SU-DHL-6 (cell line): ENCODE data around the gene TMEM92.

Source experiments
- H2AFZ ChIP-seq: fragments of 200-600 bp; sonication (generic); 2 replicates; pipeline ENCODE4 v1.6.1; 2014; ENCODE audit warnings: low read depth, mild to moderate bottlenecking, moderate library complexity, mixed read lengths, antibody characterized with exemption, low read length; ENCODE audit not compliant: severe bottlenecking
- H3F3A ChIP-seq: fragments of 200-600 bp; shearing (Covaris generic); 2 replicates; pipeline ENCODE4 v1.6.0; 2016; ENCODE audit warnings: antibody characterized with exemption, mild to moderate bottlenecking; ENCODE audit not compliant: insufficient read depth
- H3K27ac ChIP-seq: fragments of 200-600 bp; sonication (generic); 2 replicates; pipeline ENCODE4 v1.5.1; 2016; ENCODE audit warnings: low read depth, mild to moderate bottlenecking, low read length, moderate library complexity, mixed read lengths
- H3K27me3 ChIP-seq: fragments of 200-600 bp; sonication (generic), shearing (Covaris generic); 2 replicates; pipeline ENCODE4 v1.6.0; 2014; ENCODE audit warnings: mild to moderate bottlenecking, low read length
- H3K36me3 ChIP-seq: fragments of 200-600 bp; sonication (generic); 2 replicates; pipeline ENCODE4 v1.6.1; 2014; ENCODE audit warnings: mild to moderate bottlenecking, low read length, mixed read lengths
- H3K4me2 ChIP-seq: fragments of 300-600, 200-600 bp; shearing (Covaris generic), sonication (generic); 2 replicates; pipeline ENCODE4 v1.6.0; 2014; ENCODE audit warnings: low read length, low read depth, mild to moderate bottlenecking; ENCODE audit not compliant: poor library complexity, severe bottlenecking
- H3K4me3 ChIP-seq: fragments of 200-600 bp; sonication (generic); 2 replicates; pipeline ENCODE4 v1.5.1; 2014; ENCODE audit warnings: antibody characterized with exemption, low read length, mild to moderate bottlenecking, mixed read lengths; ENCODE audit not compliant: insufficient read depth, poor library complexity, severe bottlenecking
- H3K79me2 ChIP-seq: fragments of 200-600 bp; sonication (generic); 2 replicates; pipeline ENCODE4 v1.6.1; 2014; ENCODE audit warnings: mild to moderate bottlenecking, low read length, moderate library complexity; ENCODE audit not compliant: insufficient read depth
- H3K9ac ChIP-seq: fragments of 200-600 bp; sonication (generic); 2 replicates; pipeline ENCODE4 v1.7.0; 2014; ENCODE audit warnings: mild to moderate bottlenecking, low read length
- H3K9me2 ChIP-seq: fragments of 200-600 bp; sonication (generic); replicated peaks from 2 replicates; pipeline ENCODE4 v1.6.1; 2014; ENCODE audit warnings: low read length; ENCODE audit not compliant: insufficient read depth
- H3K9me3 ChIP-seq: fragments of 200-600 bp; sonication (generic); 2 replicates; pipeline ENCODE4 v1.6.1; 2014; ENCODE audit warnings: low read length, mixed read lengths; ENCODE audit not compliant: insufficient read depth
- H4K20me1 ChIP-seq: fragments of 200-600 bp; sonication (generic); 2 replicates; pipeline ENCODE4 v1.6.1; 2014; ENCODE audit warnings: low read depth, mild to moderate bottlenecking, antibody characterized with exemption, low read length, moderate library complexity, mixed read lengths
- EZH2phosphoT487 ChIP-seq: fragments of 200-600 bp; sonication (generic), shearing (Covaris generic); conservative IDR thresholded peaks from 2 replicates; pipeline ENCODE4 v1.6.1; 2018; ENCODE audit warnings: mild to moderate bottlenecking, antibody characterized with exemption, low read length, moderate library complexity, mixed read lengths
- TF ChIP-seq, protein P1 (sequence below): fragments of 200-600 bp; sonication (generic); IDR thresholded peaks from one replicate; pipeline ENCODE4 v1.5.1; 2017; ENCODE audit warnings: antibody characterized with exemption, mild to moderate bottlenecking, low read length, moderate library complexity; ENCODE audit not compliant: insufficient read depth, poor library complexity, severe bottlenecking

Gene TMEM92

DNA sequence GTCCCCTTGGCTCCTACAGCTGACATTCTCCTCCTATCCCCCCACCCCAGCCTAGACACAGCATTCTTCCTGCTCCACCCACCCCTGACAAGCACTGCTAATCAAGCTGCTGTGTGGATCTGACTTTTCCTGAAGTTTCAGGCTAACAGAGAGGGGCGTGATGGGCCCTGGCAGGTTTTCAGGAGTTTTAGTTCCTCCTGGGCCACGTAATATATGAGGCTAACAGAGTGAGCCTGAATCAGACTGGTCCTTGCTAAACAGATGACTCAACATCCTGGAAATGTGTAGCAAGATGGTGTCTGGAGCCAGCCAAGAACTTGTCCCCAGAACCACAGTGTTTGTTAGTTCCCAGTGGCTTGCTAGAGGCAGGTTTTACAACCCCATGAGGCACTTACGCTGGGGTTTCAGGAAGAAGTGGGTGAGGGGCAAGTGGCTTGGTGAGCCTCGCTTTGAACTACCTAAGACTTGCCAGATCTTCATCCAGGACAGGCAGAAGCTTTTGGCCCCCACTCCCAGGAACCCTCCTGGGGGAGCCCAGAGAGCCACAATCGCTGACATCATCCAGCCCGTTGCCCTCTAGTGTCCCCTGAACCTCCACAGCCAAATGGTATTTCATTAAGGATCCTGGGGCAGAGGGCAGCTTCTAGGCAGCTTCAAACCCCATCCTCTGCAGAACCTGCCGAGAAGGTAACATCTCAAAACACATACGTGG is 15.9 kb downstream of the TMEM92 start:
- H4K20me1 ChIP-seq = no peaks in the 10 kb centered on the region
- no peaks in the 10 kb centered on the region for H3F3A ChIP-seq
- no peaks in the 10 kb centered on the region for H3K9me2 ChIP-seq
- H3K27me3 ChIP-seq = no peaks in the 10 kb centered on the region
- TF ChIP-seq, protein P1, sequence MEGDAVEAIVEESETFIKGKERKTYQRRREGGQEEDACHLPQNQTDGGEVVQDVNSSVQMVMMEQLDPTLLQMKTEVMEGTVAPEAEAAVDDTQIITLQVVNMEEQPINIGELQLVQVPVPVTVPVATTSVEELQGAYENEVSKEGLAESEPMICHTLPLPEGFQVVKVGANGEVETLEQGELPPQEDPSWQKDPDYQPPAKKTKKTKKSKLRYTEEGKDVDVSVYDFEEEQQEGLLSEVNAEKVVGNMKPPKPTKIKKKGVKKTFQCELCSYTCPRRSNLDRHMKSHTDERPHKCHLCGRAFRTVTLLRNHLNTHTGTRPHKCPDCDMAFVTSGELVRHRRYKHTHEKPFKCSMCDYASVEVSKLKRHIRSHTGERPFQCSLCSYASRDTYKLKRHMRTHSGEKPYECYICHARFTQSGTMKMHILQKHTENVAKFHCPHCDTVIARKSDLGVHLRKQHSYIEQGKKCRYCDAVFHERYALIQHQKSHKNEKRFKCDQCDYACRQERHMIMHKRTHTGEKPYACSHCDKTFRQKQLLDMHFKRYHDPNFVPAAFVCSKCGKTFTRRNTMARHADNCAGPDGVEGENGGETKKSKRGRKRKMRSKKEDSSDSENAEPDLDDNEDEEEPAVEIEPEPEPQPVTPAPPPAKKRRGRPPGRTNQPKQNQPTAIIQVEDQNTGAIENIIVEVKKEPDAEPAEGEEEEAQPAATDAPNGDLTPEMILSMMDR = no peak
- no peak for TF ChIP-seq EZH2phosphoT487
- H3K9me3 ChIP-seq = no peaks in the 10 kb centered on the region
- no peak overlapping the region for H2AFZ ChIP-seq
- H3K79me2 ChIP-seq = no peaks in the 10 kb centered on the region
- no peak overlapping the region for H3K27ac ChIP-seq
- H3K4me2 ChIP-seq = no peak overlapping the region
- H3K9ac ChIP-seq = no peak overlapping the region
- H3K4me3 ChIP-seq = no peak overlapping the region
- no peaks in the 10 kb centered on the region for H3K36me3 ChIP-seq

- H2AFZ ChIP-seq = no peak overlapping the region
- no peaks in the 10 kb centered on the region for H3K27me3 ChIP-seq
- no peaks in the 10 kb centered on the region for H3K9me2 ChIP-seq
- H3K79me2 ChIP-seq = no peaks in the 10 kb centered on the region
- H3K4me2 ChIP-seq = no peak overlapping the region
- no peak overlapping the region for H3K4me3 ChIP-seq
- H3K27ac ChIP-seq = no peak overlapping the region
- TF ChIP-seq, protein P1 = no peak
- no peak for TF ChIP-seq EZH2phosphoT487
- H3K36me3 ChIP-seq = no peaks in the 10 kb centered on the region
- no peaks in the 10 kb centered on the region for H3K9me3 ChIP-seq
- no peak overlapping the region for H3K9ac ChIP-seq
- no peaks in the 10 kb centered on the region for H4K20me1 ChIP-seq
- H3F3A ChIP-seq = no peaks in the 10 kb centered on the region
Observed at GRCh38 chr17:50290933-50291332, 16.7 kb downstream of the TMEM92 start.

GRCh38 chr17:50292465-50292864 is 18.2 kb downstream of the TMEM92 start:
- Histone ChIP-seq H3K4me3 (no peak overlapping the region), H3K9me2 (no peaks in the 10 kb centered on the region), H2AFZ (no peak overlapping the region), H3K4me2 (no peak overlapping the region), H3K27me3 (no peaks in the 10 kb centered on the region), H3K79me2 (no peaks in the 10 kb centered on the region), H3K9me3 (no peaks in the 10 kb centered on the region), H4K20me1 (no peaks in the 10 kb centered on the region), H3K27ac (no peak overlapping the region), H3K36me3 (no peaks in the 10 kb centered on the region), H3F3A (no peaks in the 10 kb centered on the region), H3K9ac (no peak overlapping the region)
- TF ChIP-seq, protein P1 = no peak
- TF ChIP-seq EZH2phosphoT487 = no peak
